Calu3 (cell line): ENCODE results near the gene C6. TPM values are rescaled to one million over a fixed set of nuclear protein-coding genes. Genes with fewer than 3 reads are reported as not detected.
A peak's percentile ranks its signal among the peaks of the same experiment; 100 is the strongest.

Experiments
- Bru-seq: library from RNA; stranded (reverse); fragments of 400-500 nt; gene quantifications from one replicate; lab custom pipeline; 2021; lab: Mats Ljungman, UMichigan
- BruChase-seq, 2 experiments: library from RNA; stranded (reverse); fragments of 400-500 nt; gene quantifications; one replicate each; lab custom pipeline; 2021; lab: Mats Ljungman, UMichigan
- BruUV-seq: library from RNA; stranded (reverse); fragments of 400-500 nt; replicated peaks from 2 replicates; lab custom pipeline; 2021; lab: Mats Ljungman, UMichigan
- CTCF ChIA-PET: fragments of 300-600 bp; sonication (Branson Sonifier 250); formaldehyde crosslinking; loops from one replicate; lab custom pipeline; 2022; ENCODE audit warnings: antibody characterized with exemption; lab: Charles Lee
- DNase-seq: peaks from one replicate; pipeline ENCODE4 v3.0.0; 2022
- H3K27ac Mint-ChIP-seq: one replicate; pipeline ENCODE4 v1.8.0; 2022; ENCODE audit warnings: mixed read lengths; ENCODE audit not compliant: unreplicated experiment
- H3K27me3 Mint-ChIP-seq: one replicate; pipeline ENCODE4 v1.8.0; 2022; ENCODE audit warnings: mixed read lengths; ENCODE audit not compliant: unreplicated experiment
- H3K36me3 Mint-ChIP-seq: one replicate; pipeline ENCODE4 v1.8.0; 2022; ENCODE audit warnings: mild to moderate bottlenecking, moderate library complexity, mixed read lengths; ENCODE audit not compliant: insufficient read depth, unreplicated experiment
- H3K4me1 Mint-ChIP-seq: one replicate; pipeline ENCODE4 v1.8.0; 2022; ENCODE audit warnings: mild to moderate bottlenecking, low read depth, mixed read lengths; ENCODE audit not compliant: unreplicated experiment
- H3K4me3 Mint-ChIP-seq: one replicate; pipeline ENCODE4 v1.8.0; 2022; ENCODE audit warnings: mild to moderate bottlenecking, low read depth, moderate library complexity, mixed read lengths; ENCODE audit not compliant: unreplicated experiment
- H3K9me3 Mint-ChIP-seq: one replicate; pipeline ENCODE4 v1.8.0; 2022; ENCODE audit warnings: low read depth, mixed read lengths; ENCODE audit not compliant: unreplicated experiment
- CTCF ChIP-seq: fragments of 200-600 bp; IDR thresholded peaks from one replicate; pipeline ENCODE4 v1.8.0; 2022; ENCODE audit warnings: antibody characterized with exemption; ENCODE audit not compliant: unreplicated experiment
- intact Hi-C: fragments of 100-400 bp; cut with micrococcal nuclease; formaldehyde crosslinking; loops from one replicate; pipeline ENCODE4 v1.10.0; 2022; ENCODE audit not compliant: unreplicated experiment
- long read RNA-seq: library from polyadenylated mRNA; stranded (forward); transcript quantifications from one replicate; pipeline ENCODE4 v2.0.0, GENCODE V29; 2022
- total RNA-seq: library from RNA; stranded (reverse); gene quantifications from 2 replicates; pipeline ENCODE4 v1.2.3, GENCODE V29; 2022

C6 gene
- total RNA-seq (0.24 TPM in 1 of 2 replicates, not detected in the other), Bru-seq, nascent RNA (percentile 6 among the genes with signal in this experiment), BruChase-seq, experiment 1, labeled RNA remaining after a 6-hour chase (percentile 4 among the genes with signal in this experiment), BruChase-seq, experiment 2, labeled RNA remaining after a 2-hour chase (percentile 1 among the genes with signal in this experiment)
- long read RNA-seq, partial matches to known transcripts: 0 of 1 reads
- long read RNA-seq, other reads (novel, unspliced or antisense): 0 of 1 reads

DNA sequence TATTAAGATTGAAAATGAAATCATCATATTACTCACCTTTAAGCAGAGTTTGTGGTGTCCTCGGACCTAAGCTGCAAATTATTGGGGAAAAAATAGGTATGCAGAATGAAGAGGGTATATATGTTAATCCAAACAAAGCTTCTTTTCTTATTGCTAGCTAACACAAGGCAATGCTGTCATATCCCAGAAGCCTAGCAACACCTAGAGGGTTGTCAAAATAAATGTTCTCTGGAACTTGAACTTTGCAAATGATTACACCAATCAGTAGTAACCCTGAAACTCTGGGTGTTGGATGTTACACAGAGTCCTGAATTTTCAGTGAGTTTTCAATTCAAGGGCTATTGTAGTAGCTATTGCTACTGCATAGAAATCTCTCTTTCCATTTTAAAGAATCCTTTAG lies at the start of gene C6:
C6 (minus strand) TSS at position 193 of the 400 bp plus-strand sequence. CDS start 10,302 bp downstream, outside the sequence.
- no TSS peak for BruUV-seq
- no peak for DNase-seq
- intact Hi-C loops: no loop called here
- no peak within 1 kb of the TSS for H3K4me3 Mint-ChIP-seq
- H3K9me3 Mint-ChIP-seq: peaks cover 7% of the 10 kb centered on the region
- peaks cover under 1% of the 10 kb centered on the region for H3K27me3 Mint-ChIP-seq
- TF ChIP-seq CTCF: no peak
- CTCF ChIA-PET: no interaction called here
- no peaks in the 10 kb centered on the region for H3K36me3 Mint-ChIP-seq
- H3K27ac Mint-ChIP-seq: no peak within 1 kb of the TSS
- H3K4me1 Mint-ChIP-seq: no peaks in the 10 kb centered on the region

GRCh38 chr5:41256400-41256799 lies 43.1 kb upstream of the C6 start:
- Mint-ChIP-seq H3K27ac (no peak overlapping the region), H3K4me1 (no peaks in the 10 kb centered on the region), H3K4me3 (no peak overlapping the region), H3K36me3 (no peaks in the 10 kb centered on the region), H3K27me3 (no peaks in the 10 kb centered on the region), H3K9me3 (peaks cover 5% of the 10 kb centered on the region)
- DNase-seq: no peak
- BruUV-seq: no TSS peak
- intact Hi-C loops: no loop called here
- no peak for TF ChIP-seq CTCF
- CTCF ChIA-PET: no interaction called here

GRCh38 chr5:41253109-41253508 lies 39.8 kb upstream of the C6 start:
- intact Hi-C loops: no loop called here
- CTCF ChIA-PET: interaction anchor here (0.7 kb wide), 1 partner anchor 22 kb away, joined by 3 read pairs; no protein-coding TSS in a partner anchor
- DNase-seq: no peak
- no peak for TF ChIP-seq CTCF
- peaks cover 5% of the 10 kb centered on the region for H3K9me3 Mint-ChIP-seq
- H3K4me1 Mint-ChIP-seq: no peaks in the 10 kb centered on the region
- no TSS peak for BruUV-seq
- H3K27ac Mint-ChIP-seq: no peak overlapping the region
- H3K36me3 Mint-ChIP-seq: no peaks in the 10 kb centered on the region
- H3K4me3 Mint-ChIP-seq: no peak overlapping the region
- H3K27me3 Mint-ChIP-seq: no peaks in the 10 kb centered on the region

DNA sequence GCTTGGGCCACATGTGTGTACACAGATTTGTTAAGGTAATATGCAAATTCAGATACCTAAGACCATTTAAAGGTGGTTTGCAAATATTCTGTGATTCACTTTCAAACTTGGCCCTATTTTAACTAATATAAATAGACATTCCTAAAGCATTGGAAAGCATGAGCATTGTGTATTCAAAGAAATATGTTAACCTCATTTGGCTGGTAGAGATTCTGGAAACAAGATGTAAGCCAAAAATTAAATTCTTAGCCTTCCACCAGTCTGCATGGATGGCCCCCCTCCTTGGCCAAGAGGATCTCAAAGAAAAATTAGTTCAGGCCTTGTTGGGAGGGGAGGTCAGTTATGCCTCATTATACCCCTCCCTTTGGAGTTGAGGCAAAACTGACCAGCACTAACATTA lies 38.7 kb upstream of the C6 start:
- H3K36me3 Mint-ChIP-seq: no peaks in the 10 kb centered on the region
- intact Hi-C loops: no loop called here
- no peaks in the 10 kb centered on the region for H3K4me1 Mint-ChIP-seq
- H3K4me3 Mint-ChIP-seq: no peak overlapping the region
- BruUV-seq: no TSS peak
- no peak for DNase-seq
- H3K9me3 Mint-ChIP-seq: peaks cover 5% of the 10 kb centered on the region
- no peaks in the 10 kb centered on the region for H3K27me3 Mint-ChIP-seq
- no peak overlapping the region for H3K27ac Mint-ChIP-seq
- no peak for TF ChIP-seq CTCF
- CTCF ChIA-PET: no interaction called here
